BLaER1 treated with 17β-estradiol and CSF1 and Interleukin-3, amounts not matched to agents 10 nM and 100 nM (cell line): Measurements from ENCODE around the gene CASZ1.

Source experiments
- H3K27ac ChIP-seq, 11 experiments: shearing (Covaris generic); formaldehyde crosslinking; 2 replicates each; pipeline ENCODE4 v1.8.1; 2022
- H3K27me3 ChIP-seq, 11 experiments: shearing (Covaris generic); formaldehyde crosslinking; 2 replicates each; pipeline ENCODE4 v1.8.1; 2022
- H3K36me3 ChIP-seq, 11 experiments: shearing (Covaris generic); formaldehyde crosslinking; 2 replicates each; pipeline ENCODE4 v1.8.1; 2022
- H3K4me1 ChIP-seq, 10 experiments: shearing (Covaris generic); formaldehyde crosslinking; 2 replicates each; pipeline ENCODE4 v1.8.1; 2022
- H3K4me2 ChIP-seq, 11 experiments: shearing (Covaris generic); formaldehyde crosslinking; 2 replicates each; pipeline ENCODE4 v1.8.1; 2022
- H3K4me3 ChIP-seq, 10 experiments: shearing (Covaris generic); formaldehyde crosslinking; 2 replicates each; pipeline ENCODE4 v1.8.1; 2022
- H3K9ac ChIP-seq, 11 experiments: shearing (Covaris generic); formaldehyde crosslinking; 2 replicates each; pipeline ENCODE4 v1.8.1; 2022
- H3K9me3 ChIP-seq, 11 experiments: shearing (Covaris generic); formaldehyde crosslinking; replicated peaks in 1 of 11; 2 replicates each; pipeline ENCODE4 v1.8.1; 2022
- H4K20me1 ChIP-seq, 11 experiments: shearing (Covaris generic); formaldehyde crosslinking; 2 replicates each; pipeline ENCODE4 v1.8.1; 2022
- Cebpa-rat ChIP-seq, 11 experiments: shearing (Covaris generic); IDR thresholded peaks; 2 replicates each; pipeline ENCODE4 v1.8.1; 2022

The CASZ1 gene

DNA sequence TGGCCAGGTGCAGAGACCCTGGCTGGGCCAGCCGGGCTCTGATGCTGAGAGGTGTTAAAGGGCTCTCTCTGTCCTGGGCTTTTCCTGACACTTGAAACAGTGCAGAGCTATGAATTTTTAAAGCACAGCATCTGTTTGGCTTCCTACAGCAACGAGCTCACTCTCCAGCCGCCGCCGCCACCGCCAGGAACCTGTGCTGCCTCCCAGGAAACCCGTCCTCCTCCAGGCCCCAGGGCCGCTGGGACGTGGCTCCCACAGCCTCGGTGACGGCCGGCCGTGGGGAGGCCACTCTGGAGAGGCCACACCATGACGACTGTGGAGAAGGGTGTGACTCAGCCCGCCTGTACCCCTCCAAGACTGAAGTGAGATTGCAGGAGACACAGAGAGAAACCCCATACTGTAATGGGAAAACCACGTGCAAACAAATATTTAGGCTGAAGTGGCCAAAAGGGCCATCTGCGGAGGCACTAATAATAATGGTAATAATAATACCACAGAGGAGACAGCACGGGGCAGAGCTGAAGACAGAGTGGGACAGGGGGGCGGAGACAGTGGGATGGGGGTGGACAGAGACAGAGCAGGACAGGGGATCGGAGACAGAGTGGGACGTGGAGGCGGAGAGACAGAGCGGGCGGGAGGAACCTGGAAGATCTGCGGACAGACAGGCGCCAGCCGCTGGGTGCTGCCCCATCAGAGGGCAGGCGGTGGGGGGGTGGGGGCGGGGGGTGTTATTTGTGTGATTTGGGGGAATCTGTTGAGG is 139.2 kb downstream of the CASZ1 start:
- Histone ChIP-seq H3K9ac (no peak overlapping the region), H3K4me3 (no peak overlapping the region), H3K36me3 (no peaks in the 10 kb centered on the region; a peak in 1 of 22 replicates), H3K9me3 (no peaks in the 10 kb centered on the region), H3K27me3 (no peaks in the 10 kb centered on the region), H4K20me1 (peaks cover 0 to 28% (median 0%) of the 10 kb centered on the region in 11 experiments; a peak in 3 of 22 replicates), H3K4me1 (peaks cover 0 to 11% (median 2%) of the 10 kb centered on the region in 10 experiments; a peak in 7 of 20 replicates), H3K27ac (no peak overlapping the region), H3K4me2 (no peak overlapping the region)
- no peak for TF ChIP-seq Cebpa-rat (IDR thresholded peaks at IDR 0.05)

- TF ChIP-seq Cebpa-rat (IDR thresholded peaks at IDR 0.05), result no peak
- H3K27me3 ChIP-seq, result no peaks in the 10 kb centered on the region
- H3K4me1 ChIP-seq, result peaks cover 0 to 11% (median 2%) of the 10 kb centered on the region in 10 experiments; a peak in 7 of 20 replicates
- no peak overlapping the region for H3K9ac ChIP-seq
- H4K20me1 ChIP-seq, result peaks cover 0 to 28% (median 0%) of the 10 kb centered on the region in 11 experiments; a peak in 3 of 22 replicates
- no peak overlapping the region for H3K27ac ChIP-seq
- no peak overlapping the region for H3K4me2 ChIP-seq
- no peak overlapping the region for H3K4me3 ChIP-seq
- H3K36me3 ChIP-seq, result no peaks in the 10 kb centered on the region; a peak in 1 of 22 replicates
- H3K9me3 ChIP-seq, result no peaks in the 10 kb centered on the region
Observed at GRCh38 chr1:10656431-10656830, 140.0 kb downstream of the CASZ1 start.

- no peak overlapping the region for H3K4me3 ChIP-seq
- H3K4me2 ChIP-seq, result no peak overlapping the region
- peaks cover 0 to 28% (median 0%) of the 10 kb centered on the region in 11 experiments; a peak in 3 of 22 replicates for H4K20me1 ChIP-seq
- no peak for TF ChIP-seq Cebpa-rat (IDR thresholded peaks at IDR 0.05)
- no peaks in the 10 kb centered on the region for H3K9me3 ChIP-seq
- H3K27me3 ChIP-seq, result no peaks in the 10 kb centered on the region
- peaks cover 0 to 11% (median 2%) of the 10 kb centered on the region in 10 experiments; a peak in 7 of 20 replicates for H3K4me1 ChIP-seq
- no peaks in the 10 kb centered on the region; a peak in 1 of 22 replicates for H3K36me3 ChIP-seq
- no peak overlapping the region for H3K9ac ChIP-seq
- no peak overlapping the region for H3K27ac ChIP-seq
Observed at GRCh38 chr1:10655002-10655401, 141.4 kb downstream of the CASZ1 start.

GRCh38 chr1:10653370-10654125 is 142.9 kb downstream of the CASZ1 start:
- Histone ChIP-seq H3K36me3 (no peaks in the 10 kb centered on the region), H3K9ac (no peak overlapping the region), H3K27me3 (no peaks in the 10 kb centered on the region), H3K4me1 (peaks cover 0 to 11% (median 2%) of the 10 kb centered on the region in 10 experiments; a peak in 7 of 20 replicates), H3K9me3 (no peaks in the 10 kb centered on the region), H3K4me2 (peak overlapping the region in 2 of 11 experiments; percentile 29 to 35; a peak in 3 of 22 replicates), H3K4me3 (no peak overlapping the region), H4K20me1 (peaks cover 0 to 30% (median 0%) of the 10 kb centered on the region in 11 experiments; a peak in 3 of 22 replicates), H3K27ac (no peak overlapping the region)
- TF ChIP-seq Cebpa-rat (IDR thresholded peaks at IDR 0.05), result no peak

DNA sequence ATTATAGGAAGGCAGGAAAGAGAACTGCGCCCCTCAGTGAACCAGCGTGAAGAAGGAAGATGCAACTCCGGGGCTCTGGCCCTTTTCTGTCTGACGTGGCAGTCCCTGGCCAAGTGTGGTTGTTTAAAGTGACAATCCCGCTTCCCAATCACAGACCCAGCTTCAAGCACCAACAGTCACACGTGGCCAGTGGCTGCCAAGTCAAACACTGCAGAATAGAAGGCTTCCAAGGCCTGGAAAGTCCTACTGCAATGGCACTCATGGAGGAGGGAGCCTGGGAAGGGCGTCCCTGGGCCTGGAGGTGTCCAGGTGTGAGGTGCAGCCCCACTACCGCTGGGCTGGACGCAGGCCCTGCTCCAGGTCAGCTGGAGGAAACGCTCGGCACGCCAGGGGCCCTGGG is 143.8 kb downstream of the CASZ1 start:
- Histone ChIP-seq H4K20me1 (peaks cover 0 to 24% (median 0%) of the 10 kb centered on the region in 11 experiments; a peak in 2 of 22 replicates), H3K4me2 (no peak overlapping the region), H3K4me1 (peaks cover 0 to 11% (median 2%) of the 10 kb centered on the region in 10 experiments; a peak in 5 of 20 replicates), H3K9ac (no peak overlapping the region), H3K36me3 (no peaks in the 10 kb centered on the region), H3K4me3 (no peak overlapping the region), H3K27ac (no peak overlapping the region), H3K9me3 (no peaks in the 10 kb centered on the region), H3K27me3 (no peaks in the 10 kb centered on the region)
- TF ChIP-seq Cebpa-rat (IDR thresholded peaks at IDR 0.05), result no peak

DNA sequence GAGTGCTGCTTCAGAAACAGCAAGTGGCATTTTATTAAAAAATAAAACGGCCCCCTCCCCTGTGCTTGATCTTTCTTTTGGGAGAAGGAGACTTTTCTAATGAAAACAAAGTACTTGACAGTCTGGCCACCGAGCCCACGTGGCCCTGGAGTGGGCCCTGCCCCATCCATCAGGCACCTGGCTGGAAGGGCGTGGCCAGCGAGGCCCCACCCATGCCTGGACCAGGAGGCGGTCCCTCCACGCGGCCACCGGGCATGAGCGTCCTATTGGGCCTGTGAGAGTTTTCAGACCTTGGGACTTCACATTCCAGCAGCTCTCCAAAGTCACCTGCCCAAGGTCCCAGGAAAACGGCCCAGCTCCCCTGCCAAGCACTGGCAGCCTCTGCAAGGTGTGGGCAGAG is 144.7 kb downstream of the CASZ1 start:
- H3K9ac ChIP-seq, result no peak overlapping the region
- no peaks in the 10 kb centered on the region for H3K9me3 ChIP-seq
- no peak for TF ChIP-seq Cebpa-rat (IDR thresholded peaks at IDR 0.05)
- H3K4me1 ChIP-seq, result peaks cover 0 to 11% (median 2%) of the 10 kb centered on the region in 10 experiments; a peak in 5 of 20 replicates
- no peak overlapping the region for H3K4me3 ChIP-seq
- no peaks in the 10 kb centered on the region for H3K27me3 ChIP-seq
- no peaks in the 10 kb centered on the region for H3K36me3 ChIP-seq
- no peak overlapping the region for H3K27ac ChIP-seq
- peaks cover 0 to 24% (median 0%) of the 10 kb centered on the region in 11 experiments; a peak in 2 of 22 replicates for H4K20me1 ChIP-seq
- H3K4me2 ChIP-seq, result no peak overlapping the region

GRCh38 chr1:10651389-10651766 is 145.1 kb downstream of the CASZ1 start:
- no peak overlapping the region for H3K4me3 ChIP-seq
- H3K4me2 ChIP-seq, result no peak overlapping the region
- no peak for TF ChIP-seq Cebpa-rat (IDR thresholded peaks at IDR 0.05)

DNA sequence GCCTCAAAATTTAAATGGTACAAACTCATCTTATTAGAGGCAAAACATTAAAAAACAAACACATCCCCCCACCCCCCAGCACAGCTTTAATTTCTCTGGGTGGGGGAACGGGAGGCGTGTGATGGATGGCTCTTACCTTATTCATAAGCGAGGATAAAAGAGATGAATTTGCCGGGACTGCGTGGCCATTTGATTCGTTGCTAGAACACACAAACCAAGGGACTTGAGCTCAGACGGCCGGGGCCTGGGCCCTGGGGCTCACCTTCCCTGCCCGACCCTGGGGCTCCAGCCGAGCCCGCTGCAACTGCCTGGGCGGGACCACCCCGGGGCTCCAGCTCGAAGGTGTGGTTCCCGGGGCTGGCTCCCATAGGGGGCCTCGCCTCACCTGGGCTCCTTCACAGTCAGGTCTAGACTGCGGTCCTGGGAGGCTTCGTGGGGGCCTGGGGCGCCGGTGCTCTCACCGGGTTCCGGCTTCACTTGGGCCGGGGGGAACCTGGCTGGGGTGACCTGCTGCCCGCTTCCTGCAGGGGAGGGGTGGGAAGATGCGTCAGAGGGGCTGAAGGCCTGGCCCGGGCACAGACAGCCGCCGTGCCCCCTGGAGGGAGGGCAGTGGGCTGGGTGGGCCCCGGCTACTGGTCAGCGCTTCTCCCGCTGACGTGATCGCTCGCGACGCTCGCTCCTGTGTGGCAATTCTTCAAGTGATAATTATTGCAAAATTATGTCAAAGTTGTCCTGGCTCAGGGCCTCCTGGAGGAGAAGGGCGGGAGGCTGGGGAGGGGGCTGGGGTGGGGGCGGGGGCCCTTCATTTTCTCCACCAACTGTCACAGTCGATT is 145.7 kb downstream of the CASZ1 start:
- H3K9ac ChIP-seq, result no peak overlapping the region
- H3K4me2 ChIP-seq, result no peak overlapping the region
- TF ChIP-seq Cebpa-rat (IDR thresholded peaks at IDR 0.05), result no peak
- no peaks in the 10 kb centered on the region for H3K36me3 ChIP-seq
- peaks cover 0 to 24% (median 0%) of the 10 kb centered on the region in 11 experiments; a peak in 2 of 22 replicates for H4K20me1 ChIP-seq
- peaks cover 0 to 17% (median 4%) of the 10 kb centered on the region in 10 experiments; a peak in 6 of 20 replicates for H3K4me1 ChIP-seq
- H3K4me3 ChIP-seq, result no peak overlapping the region
- H3K27ac ChIP-seq, result no peak overlapping the region
- H3K9me3 ChIP-seq, result no peaks in the 10 kb centered on the region
- no peaks in the 10 kb centered on the region for H3K27me3 ChIP-seq

More at GRCh38 chr1:10651389-10651766, 145.1 kb downstream of the CASZ1 start:
- H3K9me3 ChIP-seq, result no peaks in the 10 kb centered on the region
- H3K4me1 ChIP-seq, result peaks cover 0 to 14% (median 3%) of the 10 kb centered on the region in 10 experiments; a peak in 6 of 20 replicates
- H3K9ac ChIP-seq, result no peak overlapping the region
- no peaks in the 10 kb centered on the region for H3K27me3 ChIP-seq
- no peaks in the 10 kb centered on the region for H3K36me3 ChIP-seq
- H4K20me1 ChIP-seq, result peaks cover 0 to 24% (median 0%) of the 10 kb centered on the region in 11 experiments; a peak in 2 of 22 replicates
- H3K27ac ChIP-seq, result no peak overlapping the region
